ENCODE data around the gene RAPGEF6.

The RAPGEF6 gene

GRCh38 chr5:131433109-131433508 lies 201.9 kb downstream of the RAPGEF6 start:
- no peak overlapping the region for H3K4me3 ChIP-seq (ENCODE audit: low read length, poor library complexity, severe bottlenecking)
- H3K4me2 ChIP-seq (ENCODE audit: low read depth, low read length, poor library complexity, severe bottlenecking), result no peak overlapping the region
- H3K9ac ChIP-seq (ENCODE audit: low read depth, low read length, poor library complexity, severe bottlenecking), result no peak overlapping the region
- no peaks in the 10 kb centered on the region for H3K27me3 ChIP-seq (ENCODE audit: insufficient read depth, low read length, poor library complexity, severe bottlenecking)
- H3K79me2 ChIP-seq (ENCODE audit: insufficient read depth, low read length), result no peaks in the 10 kb centered on the region
- H3K4me1 ChIP-seq (ENCODE audit: insufficient read depth, low read length, poor library complexity, severe bottlenecking), result no peaks in the 10 kb centered on the region
- no peaks in the 10 kb centered on the region for H3F3A ChIP-seq (ENCODE audit: low read depth)
- peaks cover 43% of the 10 kb centered on the region; the same call in 1 of the 2 replicates for H3K36me3 ChIP-seq (ENCODE audit: insufficient read depth, low read length)
- H3K9me3 ChIP-seq (ENCODE audit: insufficient read depth, low read depth, low read length), result no peaks in the 10 kb centered on the region
- H2AFZ ChIP-seq (ENCODE audit: low read length), result no peak overlapping the region
- H3K9me2 ChIP-seq (replicated peaks; ENCODE audit: low read depth, low read length), result no peaks in the 10 kb centered on the region
- TF ChIP-seq, protein P1, sequence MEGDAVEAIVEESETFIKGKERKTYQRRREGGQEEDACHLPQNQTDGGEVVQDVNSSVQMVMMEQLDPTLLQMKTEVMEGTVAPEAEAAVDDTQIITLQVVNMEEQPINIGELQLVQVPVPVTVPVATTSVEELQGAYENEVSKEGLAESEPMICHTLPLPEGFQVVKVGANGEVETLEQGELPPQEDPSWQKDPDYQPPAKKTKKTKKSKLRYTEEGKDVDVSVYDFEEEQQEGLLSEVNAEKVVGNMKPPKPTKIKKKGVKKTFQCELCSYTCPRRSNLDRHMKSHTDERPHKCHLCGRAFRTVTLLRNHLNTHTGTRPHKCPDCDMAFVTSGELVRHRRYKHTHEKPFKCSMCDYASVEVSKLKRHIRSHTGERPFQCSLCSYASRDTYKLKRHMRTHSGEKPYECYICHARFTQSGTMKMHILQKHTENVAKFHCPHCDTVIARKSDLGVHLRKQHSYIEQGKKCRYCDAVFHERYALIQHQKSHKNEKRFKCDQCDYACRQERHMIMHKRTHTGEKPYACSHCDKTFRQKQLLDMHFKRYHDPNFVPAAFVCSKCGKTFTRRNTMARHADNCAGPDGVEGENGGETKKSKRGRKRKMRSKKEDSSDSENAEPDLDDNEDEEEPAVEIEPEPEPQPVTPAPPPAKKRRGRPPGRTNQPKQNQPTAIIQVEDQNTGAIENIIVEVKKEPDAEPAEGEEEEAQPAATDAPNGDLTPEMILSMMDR (conservative IDR thresholded peaks at IDR 0.05; ENCODE audit: low read length), result no peak
- no peak for TF ChIP-seq EZH2phosphoT487 (IDR thresholded peaks at IDR 0.05; ENCODE audit: borderline replicate concordance)
- H4K20me1 ChIP-seq (ENCODE audit: insufficient read depth, low read length, poor library complexity, severe bottlenecking), result no peaks in the 10 kb centered on the region

DNA sequence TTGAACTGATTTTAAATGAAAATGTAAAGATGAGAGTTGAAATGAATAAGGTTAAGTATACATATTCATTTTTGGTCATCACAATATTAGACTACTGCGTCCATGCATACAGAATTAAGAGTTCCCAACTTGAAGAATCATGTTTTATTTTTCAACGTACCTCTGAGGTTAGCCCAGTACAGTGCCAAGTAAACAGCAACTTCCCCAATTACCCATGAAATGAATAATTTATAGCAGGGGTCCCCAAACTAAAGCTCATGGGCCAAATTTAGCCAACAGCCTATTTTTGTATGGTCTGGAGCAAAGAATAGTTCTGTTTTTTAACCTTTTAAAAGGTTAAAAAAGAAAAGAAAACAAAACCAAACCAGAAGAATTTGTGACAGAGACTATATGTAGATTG lies 203.2 kb downstream of the RAPGEF6 start:
- H2AFZ ChIP-seq (ENCODE audit: low read length), result no peak overlapping the region
- H3K4me1 ChIP-seq (ENCODE audit: insufficient read depth, low read length, poor library complexity, severe bottlenecking), result no peaks in the 10 kb centered on the region
- no peaks in the 10 kb centered on the region for H3K27me3 ChIP-seq (ENCODE audit: insufficient read depth, low read length, poor library complexity, severe bottlenecking)
- H3K9ac ChIP-seq (ENCODE audit: low read depth, low read length, poor library complexity, severe bottlenecking), result no peak overlapping the region
- no peaks in the 10 kb centered on the region for H4K20me1 ChIP-seq (ENCODE audit: insufficient read depth, low read length, poor library complexity, severe bottlenecking)
- no peak overlapping the region for H3K4me2 ChIP-seq (ENCODE audit: low read depth, low read length, poor library complexity, severe bottlenecking)
- H3K36me3 ChIP-seq (ENCODE audit: insufficient read depth, low read length), result peaks cover 33% of the 10 kb centered on the region; the same call in 1 of the 2 replicates
- no peak for TF ChIP-seq EZH2phosphoT487 (IDR thresholded peaks at IDR 0.05; ENCODE audit: borderline replicate concordance)
- TF ChIP-seq, protein P1 (conservative IDR thresholded peaks at IDR 0.05; ENCODE audit: low read length), result no peak
- no peaks in the 10 kb centered on the region for H3K9me3 ChIP-seq (ENCODE audit: insufficient read depth, low read depth, low read length)
- H3K79me2 ChIP-seq (ENCODE audit: insufficient read depth, low read length), result no peaks in the 10 kb centered on the region
- no peaks in the 10 kb centered on the region for H3K9me2 ChIP-seq (replicated peaks; ENCODE audit: low read depth, low read length)
- no peaks in the 10 kb centered on the region for H3F3A ChIP-seq (ENCODE audit: low read depth)
- no peak overlapping the region for H3K4me3 ChIP-seq (ENCODE audit: low read length, poor library complexity, severe bottlenecking)

- Histone ChIP-seq H3F3A (ENCODE audit: low read depth) (no peaks in the 10 kb centered on the region), H2AFZ (ENCODE audit: low read length) (no peak overlapping the region), H3K27me3 (ENCODE audit: insufficient read depth, low read length, poor library complexity, severe bottlenecking) (no peaks in the 10 kb centered on the region), H3K4me1 (ENCODE audit: insufficient read depth, low read length, poor library complexity, severe bottlenecking) (no peaks in the 10 kb centered on the region), H3K9me2 (replicated peaks; ENCODE audit: low read depth, low read length) (no peaks in the 10 kb centered on the region), H3K79me2 (ENCODE audit: insufficient read depth, low read length) (no peaks in the 10 kb centered on the region), H3K9ac (ENCODE audit: low read depth, low read length, poor library complexity, severe bottlenecking) (no peak overlapping the region), H3K9me3 (ENCODE audit: insufficient read depth, low read depth, low read length) (no peaks in the 10 kb centered on the region), H3K4me3 (ENCODE audit: low read length, poor library complexity, severe bottlenecking) (no peak overlapping the region), H3K36me3 (ENCODE audit: insufficient read depth, low read length) (peaks cover 38% of the 10 kb centered on the region; the same call in 1 of the 2 replicates), H3K4me2 (ENCODE audit: low read depth, low read length, poor library complexity, severe bottlenecking) (no peak overlapping the region), H4K20me1 (ENCODE audit: insufficient read depth, low read length, poor library complexity, severe bottlenecking) (no peaks in the 10 kb centered on the region)
- TF ChIP-seq, protein P1 (conservative IDR thresholded peaks at IDR 0.05; ENCODE audit: low read length), result no peak
- no peak for TF ChIP-seq EZH2phosphoT487 (IDR thresholded peaks at IDR 0.05; ENCODE audit: borderline replicate concordance)
Observed at GRCh38 chr5:131430794-131431193, 204.2 kb downstream of the RAPGEF6 start.
